CD1c-positive myeloid dendritic cell (primary cell): ENCODE data around the gene S100A6.
"Not testable (repeated sequence)": the region's sequence is repeated elsewhere in the genome, so short reads cannot be mapped to it uniquely, and the experiment has no call there.

Experiments used
- DNase-seq: peaks from one replicate; pipeline ENCODE4 v3.0.0-alpha.2; 2016; ENCODE audit errors: extremely low spot score

S100A6 gene

DNA sequence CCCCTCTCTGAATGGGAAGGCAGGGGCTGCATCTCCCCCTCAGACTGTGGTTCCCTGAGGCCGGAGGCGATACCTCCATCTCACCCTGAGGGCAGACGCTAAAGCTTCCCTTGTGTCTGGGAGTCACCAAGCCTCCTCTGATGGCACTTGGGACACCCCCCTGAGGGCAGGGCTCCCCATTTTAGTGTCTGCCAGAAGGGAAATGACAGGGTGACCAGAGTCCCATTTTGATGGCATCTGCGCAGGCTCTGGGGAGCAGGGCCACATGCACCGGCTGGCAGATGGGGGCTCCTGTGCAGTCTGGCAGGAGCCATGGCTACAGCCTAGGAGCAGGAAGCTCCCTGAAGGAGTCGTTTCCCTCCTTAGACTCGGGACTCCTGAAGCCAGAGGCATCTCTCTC is 28.2 kb upstream of the S100A6 start:
- no peak for DNase-seq

DNA sequence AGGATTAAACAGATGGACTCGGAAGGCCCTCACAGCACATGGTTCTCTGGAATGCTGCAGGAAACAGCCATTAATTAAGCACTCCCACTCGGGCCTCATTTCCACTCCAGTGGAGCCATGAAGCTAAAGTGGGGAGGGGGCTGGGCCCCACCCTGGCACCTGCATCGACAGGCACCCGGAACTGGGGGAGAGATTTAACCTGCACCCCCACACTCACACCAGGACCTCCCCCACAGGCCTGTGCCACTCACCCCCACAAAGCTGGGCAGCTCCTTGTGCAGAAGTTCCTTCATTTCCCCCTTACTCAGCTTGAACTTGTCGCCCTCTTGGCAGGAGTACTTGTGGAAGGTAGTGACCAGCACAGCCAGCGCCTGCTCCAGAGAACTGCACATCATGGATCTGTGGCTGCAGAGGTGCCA is 27.7 kb upstream of the S100A6 start:
- peak; percentile 43 for DNase-seq

DNA sequence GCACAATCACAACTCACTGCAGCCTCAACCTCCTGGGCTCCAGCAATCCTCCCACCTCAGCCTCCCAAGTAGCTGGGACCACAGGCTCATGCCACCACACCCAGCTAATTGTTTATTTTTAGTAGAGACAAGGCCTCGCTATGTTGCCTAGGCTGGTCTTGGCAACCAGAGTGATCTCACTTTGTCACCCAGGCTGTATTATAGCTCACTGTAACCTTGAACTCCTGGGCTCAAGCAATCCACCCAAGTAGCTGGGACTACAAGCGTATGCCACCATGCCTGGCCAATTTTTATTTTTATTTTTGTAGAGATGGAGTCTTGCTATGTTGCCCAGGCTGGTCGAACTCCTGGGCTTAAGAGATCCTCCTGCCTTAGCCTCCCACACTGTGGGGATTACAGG is 26.2 kb upstream of the S100A6 start:
- DNase-seq = not testable (repeated sequence)

DNA sequence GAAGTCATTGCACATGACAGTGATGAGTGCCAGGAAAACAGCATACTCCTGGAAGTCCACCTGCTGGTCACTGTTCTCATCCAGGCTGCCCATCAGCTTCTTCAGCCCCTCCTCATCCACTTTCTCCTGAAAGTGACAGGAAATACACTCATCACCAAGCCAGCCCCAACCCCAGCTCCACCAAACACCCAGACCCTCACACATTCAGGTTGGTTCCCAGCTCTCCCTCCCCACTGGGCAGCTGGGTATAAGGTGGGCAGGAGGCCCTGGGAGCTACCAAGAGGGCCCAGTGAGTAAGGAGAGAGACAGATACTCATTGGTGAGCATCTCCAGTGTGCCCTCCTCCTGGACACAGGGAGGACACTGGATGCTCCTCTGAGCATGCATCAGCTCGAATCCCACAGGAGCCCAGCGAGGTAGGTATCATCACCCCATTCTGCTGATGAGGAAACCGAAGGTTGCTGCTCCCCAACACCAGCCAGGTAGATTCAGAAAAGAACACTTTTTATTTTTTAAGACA is 25.7 kb upstream of the S100A6 start:
- no peak for DNase-seq

DNA sequence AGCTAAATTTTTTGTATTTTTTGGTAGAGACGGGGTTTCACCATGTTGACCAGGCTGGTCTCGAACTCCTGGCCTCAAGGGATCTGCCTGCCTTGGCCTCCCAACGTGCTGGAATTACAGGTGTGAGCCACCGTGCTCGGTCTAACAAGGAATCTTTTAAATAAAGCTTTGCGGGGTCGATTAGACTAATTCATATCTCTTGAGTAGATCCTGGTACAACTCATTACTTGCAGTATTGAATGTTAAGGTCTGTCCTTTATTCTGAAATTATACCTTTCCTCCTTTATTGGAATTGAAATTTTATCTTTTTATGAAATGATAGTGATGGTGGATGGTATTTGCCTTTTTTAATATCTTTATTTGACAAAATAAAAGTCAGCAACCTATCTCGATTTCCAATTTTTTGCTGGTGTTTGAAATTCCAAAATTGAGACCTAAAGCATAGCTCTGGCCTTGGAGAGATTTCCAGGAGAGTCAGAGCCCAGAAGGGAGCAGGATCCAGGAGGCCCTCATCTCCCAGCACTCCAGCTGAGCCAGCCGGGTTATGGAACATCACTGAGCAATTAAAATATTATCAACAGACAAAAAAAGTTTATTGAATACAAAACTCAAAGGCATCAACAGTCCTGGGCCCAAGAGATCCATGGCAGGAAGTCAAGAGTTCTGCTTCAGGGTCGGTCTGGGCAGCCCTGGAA is 25.1 kb upstream of the S100A6 start:
- no peak for DNase-seq

DNA sequence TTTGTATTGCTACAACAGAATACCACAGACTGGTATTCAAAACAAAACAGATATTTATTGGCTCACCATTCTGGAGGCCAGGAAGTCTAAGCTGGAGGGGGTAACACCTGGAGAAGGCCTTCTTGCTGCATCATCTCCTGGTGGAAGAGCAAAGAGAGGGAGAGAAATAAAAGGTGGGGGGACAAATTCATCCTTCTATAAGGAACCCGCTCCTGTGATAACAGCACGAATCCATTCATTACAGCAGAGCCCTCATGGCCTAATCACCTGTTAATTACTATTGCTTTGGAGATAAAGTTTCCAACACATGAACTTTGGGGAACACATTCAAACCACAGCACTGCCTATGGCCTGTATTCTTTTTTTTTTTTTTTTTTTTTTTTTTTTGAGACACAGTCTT is 24.4 kb upstream of the S100A6 start:
- DNase-seq = no peak

DNA sequence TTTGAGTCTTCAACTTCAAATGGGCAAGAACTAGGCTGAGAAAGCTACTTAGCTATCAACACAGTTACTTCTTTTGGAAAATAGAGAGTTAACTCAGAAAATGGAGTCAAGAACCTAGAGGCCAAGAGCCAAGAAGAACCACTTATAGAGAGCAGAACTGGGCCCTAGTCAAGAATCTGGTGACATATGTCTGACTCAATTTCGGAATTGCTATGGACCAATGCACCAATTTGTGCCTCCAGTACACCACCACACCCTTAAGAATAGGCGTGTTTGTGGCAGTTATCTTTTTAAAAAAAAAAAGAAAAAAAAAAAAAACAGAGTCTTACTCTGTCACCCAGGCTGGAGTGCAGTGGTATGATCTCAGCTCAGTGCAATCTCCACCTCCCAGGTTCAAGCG is 22.1 kb upstream of the S100A6 start:
- DNase-seq = no peak

DNA sequence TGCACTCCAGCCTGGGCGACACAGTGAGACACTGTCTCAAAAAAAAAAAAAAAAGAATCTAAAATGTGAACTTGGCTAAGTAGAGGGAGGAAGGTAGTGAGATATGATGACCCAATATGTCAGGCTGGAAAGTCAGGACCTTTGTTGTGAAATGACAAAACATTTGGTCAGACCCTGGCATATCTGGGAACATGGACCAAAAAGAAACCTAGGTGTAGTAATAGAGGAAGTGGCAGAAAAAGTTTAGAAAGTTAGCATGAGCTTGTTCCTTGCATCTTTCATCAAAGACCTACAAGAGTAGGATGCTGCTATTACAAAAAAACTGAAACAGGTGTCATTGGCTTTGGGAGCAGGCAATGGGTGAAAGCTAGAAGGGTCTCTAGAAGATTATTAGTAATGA is 20.6 kb upstream of the S100A6 start:
- no peak for DNase-seq

DNA sequence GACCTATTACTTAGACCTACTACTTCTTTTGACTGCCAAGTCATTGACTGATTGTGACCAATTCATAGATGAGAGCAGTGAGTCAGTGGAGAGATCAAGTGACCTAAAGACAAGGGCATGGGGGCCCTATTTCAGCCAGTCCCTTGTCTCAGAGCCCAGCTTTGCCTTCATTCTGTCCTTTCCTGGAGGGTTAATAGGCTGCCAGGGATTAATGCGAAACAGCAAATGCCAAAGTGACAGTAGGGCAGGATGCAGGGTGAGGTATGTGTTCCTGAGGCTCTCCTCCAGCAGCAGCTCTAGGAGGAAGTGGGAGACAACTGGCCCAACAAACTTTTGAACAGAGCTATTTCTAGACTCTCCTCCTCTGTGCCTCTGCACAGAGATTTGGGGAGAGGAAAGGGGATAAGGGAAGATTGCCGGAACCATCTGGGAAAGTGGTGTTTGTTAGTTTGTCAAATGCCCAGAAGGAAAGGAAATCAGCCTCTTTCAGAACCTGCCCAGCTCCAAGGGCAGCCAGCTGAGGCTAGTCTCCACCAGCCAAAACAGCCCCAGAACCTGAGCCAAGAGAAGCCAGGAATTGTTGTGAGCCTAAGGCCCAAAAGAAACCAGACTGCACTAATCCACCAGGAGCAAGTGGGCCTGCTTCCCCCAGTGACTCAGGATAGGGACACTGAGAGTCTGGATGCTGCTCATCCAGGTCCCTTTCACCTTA is 18.2 kb upstream of the S100A6 start:
- no peak for DNase-seq

DNA sequence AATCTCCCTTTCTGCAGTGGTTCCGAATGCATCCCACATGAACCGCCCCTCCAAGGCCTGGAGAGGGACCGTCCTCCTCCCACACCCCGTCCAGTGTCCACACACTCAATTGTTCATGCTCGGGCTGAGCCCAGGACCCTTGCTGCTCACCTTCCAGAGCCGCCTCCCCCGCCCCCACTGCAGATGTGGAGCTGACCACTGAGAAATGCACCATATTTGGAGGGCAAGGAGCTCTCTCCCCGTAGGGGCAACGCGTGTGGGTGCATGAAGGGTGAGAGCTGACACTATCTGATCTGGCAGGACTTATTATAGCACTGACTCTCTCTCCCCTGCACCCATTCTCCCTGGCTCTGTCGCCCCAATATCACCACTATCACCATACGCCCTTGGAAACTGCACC is 17.3 kb upstream of the S100A6 start:
- no peak for DNase-seq

DNA sequence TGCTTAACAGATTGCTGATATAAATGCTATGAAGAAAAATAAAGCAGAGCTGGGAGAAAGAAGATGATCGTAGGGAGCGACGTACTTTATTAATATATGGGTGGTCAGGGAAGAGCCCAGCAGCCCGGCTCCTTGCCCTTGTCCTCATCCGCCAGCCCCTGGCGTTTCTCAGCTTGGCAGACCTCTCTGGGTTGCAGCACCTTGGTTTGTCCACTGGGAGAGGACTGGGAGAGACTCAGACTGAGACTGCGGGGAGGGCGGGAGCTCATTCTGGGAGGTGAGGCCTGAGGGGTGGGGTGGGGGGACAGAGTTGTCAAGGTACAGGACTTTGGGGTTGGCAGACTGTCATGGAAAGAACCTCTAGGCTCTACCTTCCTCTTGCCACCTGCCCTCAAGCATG is 16.5 kb upstream of the S100A6 start:
- no peak for DNase-seq

DNA sequence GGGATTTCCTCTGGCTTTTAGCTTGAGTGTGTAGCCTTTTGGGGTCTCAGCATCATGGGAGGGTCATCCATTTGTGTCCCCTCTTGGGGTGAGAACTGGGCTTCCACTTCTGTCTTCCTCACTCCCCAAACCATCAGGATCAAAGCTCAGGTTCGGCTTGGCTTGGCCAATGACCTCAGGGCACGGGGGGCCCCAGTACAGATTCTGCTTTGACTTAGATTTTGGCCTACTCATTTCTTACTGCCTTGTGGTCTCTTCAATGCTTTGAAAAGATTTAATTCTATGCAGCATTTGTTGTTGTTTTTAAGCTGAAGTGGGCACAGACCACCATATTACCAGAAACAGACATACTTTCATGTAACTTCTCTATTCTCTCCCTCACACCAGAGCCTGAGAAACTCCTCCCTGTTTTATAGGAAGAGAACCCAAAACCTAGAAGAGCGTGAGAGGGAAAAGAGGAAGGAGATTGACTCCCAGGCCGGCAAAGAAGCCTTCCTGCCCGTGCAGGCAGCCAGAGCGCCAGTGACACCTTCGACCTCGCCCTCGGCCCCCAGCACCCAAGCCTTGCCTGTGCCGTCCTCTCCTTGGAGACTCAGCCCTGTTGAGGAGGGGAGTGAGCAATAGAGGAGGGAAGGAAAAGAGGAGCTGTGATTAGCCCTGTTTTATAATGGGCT is 15.2 kb upstream of the S100A6 start:
- peak; percentile 85 for DNase-seq

DNA sequence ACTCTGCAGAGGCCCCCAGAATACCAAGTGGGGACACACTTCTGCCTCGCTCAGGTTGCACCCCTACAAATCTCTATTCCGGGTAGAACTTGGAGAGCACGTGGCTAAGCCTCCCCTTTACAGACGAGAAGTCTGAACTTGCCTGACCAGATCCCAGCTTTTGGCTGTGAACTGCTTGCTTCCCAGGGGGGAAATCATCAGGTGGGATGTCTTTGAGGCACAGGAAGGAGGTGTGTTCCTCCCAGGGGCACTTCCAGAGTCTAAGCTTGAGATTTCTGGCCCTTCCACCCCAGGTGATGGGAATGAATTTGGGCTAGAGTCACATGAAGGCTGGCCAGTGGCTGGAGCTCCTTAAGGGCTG is 14.6 kb upstream of the S100A6 start:
- no peak for DNase-seq

DNA sequence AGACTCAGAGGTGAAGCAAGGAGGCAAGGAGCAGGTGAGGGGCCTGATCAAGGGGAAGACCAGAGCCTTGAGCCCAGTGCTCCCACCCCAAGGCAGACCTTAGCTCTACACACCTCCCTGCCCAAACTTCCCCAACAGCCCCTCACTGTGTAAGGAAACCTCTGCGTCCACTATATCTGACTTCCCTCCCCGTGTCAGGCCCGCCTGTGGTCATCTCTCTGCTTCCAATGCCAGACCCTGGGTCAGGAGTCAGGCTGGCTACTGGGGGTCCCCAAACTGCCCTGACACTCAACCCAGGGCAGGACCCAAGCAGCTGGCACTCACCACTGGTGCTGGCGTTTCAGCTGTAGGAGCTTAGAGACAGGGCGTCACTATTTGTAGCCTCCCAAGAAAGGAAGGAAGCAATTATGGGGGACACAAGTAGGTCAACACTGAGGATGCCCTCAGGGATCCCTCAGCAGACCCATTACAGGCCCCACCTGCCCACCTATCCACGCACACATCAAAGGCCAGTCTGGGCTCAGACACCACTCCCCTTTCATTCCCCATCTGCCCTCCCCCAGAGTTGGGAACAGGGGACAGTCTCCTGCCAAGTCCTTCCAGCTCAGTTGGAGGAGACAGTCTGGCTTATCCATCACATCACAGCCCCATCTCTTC is 14.1 kb upstream of the S100A6 start:
- DNase-seq = no peak

DNA sequence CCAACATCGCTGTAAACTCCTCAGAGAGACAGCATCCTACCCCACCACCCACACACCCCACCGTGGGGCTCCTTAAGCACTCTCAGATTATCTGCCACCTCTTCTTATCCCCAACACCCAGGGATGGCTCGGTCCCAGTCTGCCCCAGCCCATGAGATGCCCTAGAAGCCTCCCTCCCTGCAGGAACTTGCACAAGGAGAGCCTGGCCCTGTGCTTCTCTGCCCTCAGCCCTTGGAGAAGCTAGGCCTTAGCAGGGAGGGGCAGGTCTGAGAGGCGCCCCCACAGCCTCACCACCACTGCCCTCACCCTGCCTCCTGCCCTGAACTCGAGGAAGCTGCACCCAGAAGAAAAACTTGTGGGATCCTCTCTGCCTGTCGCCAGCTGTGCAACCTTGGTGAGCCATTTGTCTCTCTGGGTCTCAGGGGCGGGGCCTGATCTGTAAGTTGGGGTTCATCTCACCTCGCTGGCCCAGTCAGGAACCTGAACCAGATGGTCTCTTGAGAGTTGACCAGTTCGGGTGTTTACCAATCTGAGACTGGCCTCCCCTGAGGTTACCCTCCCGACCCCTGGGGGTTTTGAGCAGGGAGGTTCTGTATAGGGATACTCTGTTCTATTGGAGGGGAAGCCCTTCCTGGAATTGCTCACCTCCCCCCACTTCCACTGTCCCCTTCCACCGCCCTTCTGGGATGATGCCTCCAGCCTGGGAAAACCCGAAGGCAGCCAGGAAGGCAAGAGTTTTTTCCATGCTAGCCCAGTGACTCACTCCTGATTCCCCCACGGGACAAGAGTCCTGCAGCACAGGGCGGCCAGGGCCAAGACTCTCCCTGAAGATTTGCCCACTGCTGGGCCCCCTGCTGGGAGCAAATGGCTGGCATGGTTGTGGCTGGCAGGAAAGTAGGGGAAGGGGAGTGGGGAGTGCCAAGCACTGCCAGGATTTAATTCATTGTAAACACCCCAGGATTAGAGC is 13.2 kb upstream of the S100A6 start, which contains the start of gene S100A3:
S100A3 (minus strand) TSS at position 537 of the 967 bp plus-strand sequence. CDS start 773 bp downstream, outside the sequence.
- DNase-seq = no peak

DNA sequence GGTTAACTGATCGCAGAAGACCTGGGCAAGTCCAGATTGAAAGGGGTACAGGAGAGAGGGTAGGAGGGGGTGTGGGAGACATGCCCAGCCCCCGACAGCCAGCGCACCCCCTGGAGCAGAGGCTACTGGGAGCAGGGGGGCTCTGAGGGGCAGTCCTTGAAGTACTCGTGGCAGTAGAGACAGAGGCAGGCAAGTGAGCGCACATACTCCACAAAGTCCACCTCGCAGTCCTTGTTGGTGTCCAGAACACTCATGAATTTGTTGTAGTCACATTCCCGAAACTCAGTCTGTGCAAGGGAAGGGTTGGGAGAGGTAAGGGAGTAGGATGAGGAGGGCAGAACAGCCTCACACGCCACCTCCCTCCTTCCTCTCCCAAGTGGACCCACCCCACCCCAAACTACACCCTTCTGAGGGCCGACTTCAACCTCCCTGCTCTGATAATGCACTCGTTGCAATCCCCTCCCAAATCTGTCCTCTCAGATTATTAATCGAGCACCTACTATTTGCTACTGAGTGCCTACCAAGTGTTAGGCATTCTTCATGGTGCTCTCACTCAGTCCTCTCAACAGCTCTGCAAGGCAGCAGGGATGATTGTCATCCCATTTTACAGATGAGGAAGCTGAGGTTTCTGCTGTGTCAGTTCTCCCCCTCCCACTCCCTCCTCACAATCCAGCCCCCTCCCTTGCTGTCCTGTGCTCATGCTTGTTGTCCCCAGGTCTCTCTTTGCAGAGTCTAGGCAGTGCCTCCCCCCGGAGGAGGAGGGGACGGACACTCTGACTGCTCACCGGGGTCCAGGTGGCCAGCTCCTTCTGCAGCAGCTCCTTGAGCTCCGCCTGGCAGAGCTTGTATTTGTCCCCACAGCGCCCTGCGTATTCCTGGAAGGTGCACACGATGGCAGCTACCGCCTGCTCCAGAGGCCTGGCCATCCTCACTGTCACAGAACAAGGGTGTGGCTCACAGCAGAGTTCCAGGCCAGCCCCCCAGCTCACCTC is 12.1 kb upstream of the S100A6 start:
- DNase-seq = no peak

DNA sequence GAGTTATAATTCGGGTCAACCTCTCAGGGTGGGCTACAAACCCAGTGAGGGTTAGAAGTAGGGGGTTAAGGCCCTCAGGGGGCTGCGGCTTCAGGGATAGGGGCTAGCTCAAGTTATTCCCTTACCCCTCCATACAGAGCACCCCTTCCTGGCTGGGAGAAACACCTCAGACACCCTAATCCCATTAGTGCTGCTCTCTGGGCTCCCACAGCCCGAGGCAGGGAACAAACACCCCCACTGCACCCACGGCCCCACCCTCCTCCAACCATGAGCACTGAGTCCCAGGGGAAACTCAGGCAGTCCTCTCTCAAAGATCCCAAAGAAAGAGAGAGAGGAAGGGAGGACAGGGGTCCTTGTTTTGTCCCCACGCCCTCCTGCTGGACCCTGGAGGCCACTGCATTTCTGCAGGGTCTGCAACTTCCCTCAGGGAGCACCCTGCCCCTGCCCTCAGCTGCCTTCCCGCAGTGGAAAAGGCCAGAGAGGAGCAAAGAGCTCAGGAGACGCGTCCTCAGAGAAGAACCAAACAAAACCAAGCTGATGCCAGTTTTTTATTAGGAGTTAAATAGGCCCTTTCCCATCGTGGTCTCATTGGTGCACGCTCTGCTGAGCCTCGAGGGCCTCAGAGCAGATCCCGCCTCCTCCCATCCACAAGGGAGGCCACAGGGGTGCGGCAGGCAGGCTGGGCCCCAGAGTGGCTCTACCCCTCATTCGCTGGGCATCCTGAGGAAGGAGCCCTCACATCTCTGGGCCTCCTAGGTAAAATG is 11.2 kb upstream of the S100A6 start:
- no peak for DNase-seq

DNA sequence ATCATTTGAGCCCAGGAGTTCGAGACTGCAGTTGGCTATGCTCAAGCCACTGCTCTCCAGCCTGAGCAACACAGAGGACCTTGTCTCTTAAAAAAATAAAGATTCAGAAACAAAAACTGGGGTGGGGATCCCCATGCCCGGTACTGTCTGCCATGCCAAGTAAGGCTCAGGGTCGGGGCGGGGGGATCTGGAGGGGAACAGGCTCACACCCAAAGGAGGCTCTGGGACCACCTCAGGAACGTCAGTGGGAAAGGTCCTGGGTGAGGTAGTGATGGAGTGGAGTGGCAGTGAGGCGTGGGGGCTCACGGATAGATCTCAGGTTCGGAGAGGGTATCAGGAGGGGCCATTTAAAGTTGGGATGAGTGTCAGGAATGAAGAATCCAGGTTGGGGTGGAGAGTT is 10.6 kb upstream of the S100A6 start:
- DNase-seq = no peak
